Duodenal mucosa (tissue), 2 donors: ENCODE data around the gene RASSF5.

Experiments
- H3K27ac ChIP-seq: one replicate; pipeline ENCODE4 v1.7.0; 2013; ENCODE audit warnings: low read depth, low read length
- H3K27me3 ChIP-seq, 2 donors: one replicate each; pipeline ENCODE4 v1.7.0; 2013; ENCODE audit warnings: low read length in 2 of 2, control low read depth in 1 of 2; ENCODE audit not compliant: insufficient read depth in 2 of 2, control insufficient read depth in 1 of 2
- H3K36me3 ChIP-seq, 2 donors: one replicate each; pipeline ENCODE4 v1.7.0; 2013; ENCODE audit warnings: low read length in 2 of 2, control low read depth in 1 of 2; ENCODE audit not compliant: insufficient read depth in 2 of 2, control insufficient read depth in 1 of 2
- H3K4me1 ChIP-seq, 2 donors: one replicate each; pipeline ENCODE4 v1.7.0; 2013; ENCODE audit warnings: low read length in 2 of 2, control low read depth in 1 of 2; ENCODE audit not compliant: insufficient read depth in 2 of 2, control insufficient read depth in 1 of 2
- H3K4me3 ChIP-seq, 2 donors: one replicate each; pipeline ENCODE4 v1.7.0; 2013; ENCODE audit warnings: low read length in 2 of 2, low read depth in 1 of 2
- H3K9ac ChIP-seq, 2 donors: one replicate each; pipeline ENCODE4 v1.7.0; 2013; ENCODE audit warnings: low read length in 2 of 2, low read depth in 1 of 2
- H3K9me3 ChIP-seq, 2 donors: one replicate each; pipeline ENCODE4 v1.7.0; 2013; ENCODE audit warnings: low read length in 2 of 2, control low read depth in 1 of 2; ENCODE audit not compliant: control insufficient read depth in 1 of 2

The RASSF5 gene

DNA sequence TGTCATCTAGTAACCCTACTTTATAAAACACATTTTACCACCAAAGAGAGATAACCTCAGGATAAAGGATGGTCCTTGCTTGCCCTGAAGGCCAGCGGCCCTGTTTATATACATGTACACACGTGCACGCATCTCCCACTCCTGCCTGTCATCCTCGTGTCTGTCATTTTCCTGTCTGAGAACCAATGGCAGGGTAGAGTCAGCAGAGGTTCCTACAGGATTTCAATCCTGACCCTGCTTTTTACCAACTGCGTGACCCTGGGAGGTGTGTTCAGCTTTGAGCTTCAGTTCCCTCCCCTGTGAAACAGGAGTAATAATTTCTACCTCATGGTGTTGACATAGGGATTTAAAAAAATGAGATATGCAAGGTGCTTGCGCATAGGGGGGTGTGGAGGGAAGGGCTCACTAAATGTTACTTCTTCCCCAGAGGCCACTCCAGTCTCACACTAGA is 12.3 kb upstream of the RASSF5 start:
- Histone ChIP-seq H3K27ac (no peak overlapping the region), H3K4me1 (peaks cover 6 to 18% of the 10 kb centered on the region in 2 donors)

DNA sequence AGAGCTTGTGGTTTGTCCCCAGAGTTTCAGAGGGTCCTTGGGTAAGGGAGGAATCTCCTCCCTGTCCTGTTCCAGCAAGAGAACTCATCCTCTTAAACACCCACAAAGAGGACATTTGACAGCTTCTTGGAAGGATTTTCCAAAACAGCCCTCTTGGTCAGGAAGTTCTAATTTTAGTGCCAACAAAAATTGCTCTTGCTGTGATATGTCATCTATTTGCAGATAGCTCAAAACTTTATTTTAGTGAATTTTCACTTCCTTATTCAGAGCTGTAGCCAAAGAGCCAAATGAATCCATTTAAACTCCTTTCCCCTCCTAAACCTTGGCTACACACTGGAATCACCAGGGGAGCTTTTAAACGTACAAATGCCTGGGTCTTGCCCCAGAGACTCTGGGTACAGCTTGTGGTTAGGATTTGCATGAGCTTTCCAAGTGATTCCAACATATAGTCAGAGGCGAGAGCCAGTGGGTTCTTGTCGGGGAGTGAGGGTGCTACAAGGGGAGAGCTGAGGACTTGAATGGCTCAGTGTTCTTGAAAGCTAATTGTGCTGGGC is 11.8 kb upstream of the RASSF5 start:
- Histone ChIP-seq H3K27me3 (no peaks in the 10 kb centered on the region), H3K36me3 (peaks cover 14 to 36% of the 10 kb centered on the region in 2 donors), H3K27ac (no peak overlapping the region), H3K9me3 (no peaks in the 10 kb centered on the region), H3K4me1 (peaks cover 6 to 13% of the 10 kb centered on the region in 2 donors), H3K9ac (no peak overlapping the region), H3K4me3 (no peak overlapping the region)

More for the DNA sequence above, 12.3 kb upstream of the RASSF5 start:
- Histone ChIP-seq H3K27me3 (no peaks in the 10 kb centered on the region), H3K9ac (no peak overlapping the region), H3K36me3 (peaks cover 14 to 38% of the 10 kb centered on the region in 2 donors), H3K9me3 (no peaks in the 10 kb centered on the region), H3K4me3 (no peak overlapping the region)

DNA sequence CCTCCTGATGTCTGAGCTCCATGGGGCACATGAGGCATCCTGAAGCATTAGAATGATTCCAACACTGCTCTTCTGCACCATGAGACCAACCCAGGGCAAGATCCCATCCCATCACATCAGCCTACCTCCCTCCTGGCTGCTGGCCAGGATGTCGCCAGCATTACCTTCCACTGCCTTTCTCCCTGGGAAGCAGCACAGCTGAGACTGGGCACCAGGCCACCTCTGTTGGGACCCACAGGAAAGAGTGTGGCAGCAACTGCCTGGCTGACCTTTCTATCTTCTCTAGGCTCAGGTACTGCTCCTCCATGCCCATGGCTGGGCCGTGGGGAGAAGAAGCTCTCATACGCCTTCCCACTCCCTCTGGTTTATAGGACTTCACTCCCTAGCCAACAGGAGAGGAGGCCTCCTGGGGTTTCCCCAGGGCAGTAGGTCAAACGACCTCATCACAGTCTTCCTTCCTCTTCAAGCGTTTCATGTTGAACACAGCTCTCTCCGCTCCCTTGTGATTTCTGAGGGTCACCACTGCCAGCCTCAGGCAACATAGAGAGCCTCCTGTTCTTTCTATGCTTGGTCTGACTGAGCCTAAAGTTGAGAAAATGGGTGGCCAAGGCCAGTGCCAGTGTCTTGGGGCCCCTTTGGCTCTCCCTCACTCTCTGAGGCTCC is 11.1 kb upstream of the RASSF5 start:
- Histone ChIP-seq H3K4me1 (peaks cover 7 to 10% of the 10 kb centered on the region in 2 donors), H3K9me3 (no peaks in the 10 kb centered on the region), H3K27me3 (no peaks in the 10 kb centered on the region), H3K4me3 (no peak overlapping the region), H3K9ac (no peak overlapping the region), H3K36me3 (peaks cover 12 to 29% of the 10 kb centered on the region in 2 donors), H3K27ac (no peak overlapping the region)

DNA sequence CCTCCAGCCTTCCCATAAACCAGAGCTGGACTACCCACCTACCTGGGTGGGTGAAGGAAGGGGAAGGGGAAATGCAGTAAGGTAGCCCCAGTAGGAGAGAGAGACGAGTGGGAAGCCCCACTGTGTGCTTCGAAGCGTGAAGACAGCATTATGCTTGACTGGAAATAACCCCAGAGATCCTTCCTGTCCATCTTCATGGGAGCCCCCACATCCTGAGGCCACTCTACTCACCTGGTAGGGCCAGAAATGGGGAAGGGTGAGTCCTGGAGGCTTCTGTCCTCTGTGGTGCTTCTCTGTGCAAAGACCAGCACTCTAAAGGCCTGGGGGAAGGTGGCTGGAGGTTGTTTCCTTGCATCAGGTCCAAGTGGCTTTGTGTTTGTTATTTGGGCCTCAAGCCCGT is 10.0 kb upstream of the RASSF5 start:
- no peak overlapping the region for H3K4me3 ChIP-seq
- H3K9me3 ChIP-seq: no peaks in the 10 kb centered on the region
- peaks cover 7 to 11% of the 10 kb centered on the region in 2 donors for H3K4me1 ChIP-seq
- peaks cover 7 to 22% of the 10 kb centered on the region in 2 donors for H3K36me3 ChIP-seq
- no peak overlapping the region for H3K9ac ChIP-seq
- no peak overlapping the region for H3K27ac ChIP-seq
- no peaks in the 10 kb centered on the region for H3K27me3 ChIP-seq

DNA sequence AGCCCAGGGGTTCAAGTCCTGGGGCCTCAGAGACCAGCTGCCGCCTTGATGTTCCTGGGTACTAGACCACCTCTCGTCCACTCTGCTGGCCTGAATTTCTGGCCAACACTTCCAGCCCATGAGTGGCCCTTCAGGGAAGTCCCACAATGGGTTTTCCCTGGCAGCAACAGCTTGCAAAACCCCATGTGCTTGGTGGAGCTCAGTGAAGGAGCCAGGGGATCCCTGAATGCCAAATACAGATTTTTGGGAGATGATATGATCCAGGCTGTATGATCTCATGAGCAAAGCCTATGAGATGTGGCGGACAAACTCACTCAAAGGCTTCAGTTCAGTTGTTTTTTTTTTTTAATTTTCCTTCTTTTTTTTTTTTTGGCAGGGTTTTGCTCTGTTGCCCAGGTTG is 9.6 kb upstream of the RASSF5 start:
- Histone ChIP-seq H3K27me3 (no peaks in the 10 kb centered on the region), H3K27ac (no peak overlapping the region), H3K9ac (no peak overlapping the region), H3K4me1 (peaks cover 7 to 11% of the 10 kb centered on the region in 2 donors), H3K9me3 (no peaks in the 10 kb centered on the region), H3K4me3 (no peak overlapping the region), H3K36me3 (peaks cover 5 to 18% of the 10 kb centered on the region in 2 donors)

DNA sequence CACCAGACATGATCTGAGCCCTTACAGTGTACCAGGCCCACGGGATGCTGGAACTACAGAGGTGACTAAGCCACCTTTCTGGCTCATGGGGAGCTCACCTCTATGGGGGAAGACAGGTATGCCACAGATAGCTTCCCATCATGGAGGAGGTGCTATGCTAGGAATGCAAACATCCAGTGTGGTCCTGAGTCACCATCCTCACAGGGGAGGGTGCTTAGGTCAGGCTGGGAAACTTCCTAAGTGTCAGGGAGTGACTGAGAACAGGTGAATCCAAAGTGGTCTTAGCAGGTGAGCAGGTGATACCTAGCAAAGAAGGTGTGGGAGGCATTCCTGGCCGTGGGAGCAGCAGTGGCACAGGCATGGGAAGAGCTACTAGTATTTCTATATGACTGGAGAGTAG is 8.6 kb upstream of the RASSF5 start:
- Histone ChIP-seq H3K4me1 (peaks cover 7 to 16% of the 10 kb centered on the region in 2 donors), H3K27me3 (no peaks in the 10 kb centered on the region), H3K27ac (no peak overlapping the region), H3K36me3 (peaks cover 0 to 9% of the 10 kb centered on the region in 2 donors), H3K9ac (no peak overlapping the region), H3K9me3 (no peaks in the 10 kb centered on the region), H3K4me3 (no peak overlapping the region)

DNA sequence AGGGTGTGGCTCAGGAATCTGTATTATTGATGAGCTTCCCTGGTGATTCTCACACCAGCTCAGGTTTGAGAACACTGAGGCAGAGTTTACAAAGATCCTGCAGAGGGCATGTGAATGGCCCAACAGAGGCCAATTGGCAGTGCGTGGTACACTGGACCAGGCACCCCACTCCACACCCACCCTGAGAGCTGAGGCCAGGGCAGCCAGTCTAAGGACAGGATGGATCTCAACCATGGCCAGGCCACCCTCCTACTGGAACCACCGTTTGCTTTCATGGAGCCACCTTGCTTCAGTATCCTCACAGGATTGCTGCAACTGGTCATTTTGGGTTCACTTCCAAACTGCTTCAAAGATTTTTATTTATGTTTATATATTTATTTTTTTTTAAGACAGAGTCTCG is 7.3 kb upstream of the RASSF5 start:
- Histone ChIP-seq H3K27ac (no peak overlapping the region), H3K4me3 (no peak overlapping the region), H3K27me3 (no peaks in the 10 kb centered on the region), H3K36me3 (peaks cover 0 to 3% of the 10 kb centered on the region in 2 donors), H3K9ac (no peak overlapping the region), H3K4me1 (peaks cover 10 to 14% of the 10 kb centered on the region in 2 donors), H3K9me3 (no peaks in the 10 kb centered on the region)

DNA sequence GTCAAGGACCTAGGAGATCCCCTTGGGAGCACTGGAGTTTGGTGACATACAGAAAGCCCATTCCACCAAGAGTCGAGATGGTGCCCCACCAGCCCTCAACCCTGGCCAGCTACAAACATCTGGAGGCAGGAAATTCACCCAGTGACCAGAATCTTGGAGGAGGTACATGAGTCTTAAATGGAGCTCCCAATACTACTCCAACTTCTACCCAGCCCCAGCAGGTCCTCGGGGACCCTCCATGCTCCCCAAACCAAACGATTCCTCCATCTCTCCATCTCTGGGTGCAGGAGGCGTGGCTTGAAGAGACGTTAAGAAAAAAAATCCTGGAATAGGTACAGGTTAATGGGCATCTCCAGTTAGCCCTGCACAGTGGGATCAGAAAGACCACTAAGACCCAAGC is 5.5 kb upstream of the RASSF5 start:
- Histone ChIP-seq H3K36me3 (no peaks in the 10 kb centered on the region), H3K9ac (no peak overlapping the region), H3K27me3 (peaks cover 0 to 3% of the 10 kb centered on the region in 2 donors), H3K9me3 (no peaks in the 10 kb centered on the region), H3K4me1 (peaks cover 10 to 16% of the 10 kb centered on the region in 2 donors), H3K27ac (no peak overlapping the region), H3K4me3 (no peak overlapping the region)

DNA sequence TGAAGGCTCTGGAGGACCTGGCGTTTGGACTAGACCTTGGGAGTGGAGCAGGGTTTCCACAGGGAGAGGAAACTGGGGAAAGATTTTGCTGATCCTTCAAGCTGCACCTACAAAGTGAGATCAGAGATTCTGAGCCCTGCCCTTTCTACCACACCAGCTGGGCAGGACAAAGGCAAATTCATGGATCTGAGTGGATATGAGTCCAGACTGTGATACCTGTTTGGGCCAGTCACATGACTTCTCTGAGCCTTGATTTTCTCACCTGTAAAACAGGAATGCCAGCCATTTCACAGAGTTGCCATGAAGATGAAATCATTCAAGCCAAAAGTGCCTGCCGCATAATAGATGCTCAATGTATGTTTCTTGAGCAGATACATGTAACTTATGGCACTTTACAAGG is 4.9 kb upstream of the RASSF5 start:
- Histone ChIP-seq H3K27ac (no peak overlapping the region), H3K4me1 (peaks cover 10 to 19% of the 10 kb centered on the region in 2 donors)

DNA sequence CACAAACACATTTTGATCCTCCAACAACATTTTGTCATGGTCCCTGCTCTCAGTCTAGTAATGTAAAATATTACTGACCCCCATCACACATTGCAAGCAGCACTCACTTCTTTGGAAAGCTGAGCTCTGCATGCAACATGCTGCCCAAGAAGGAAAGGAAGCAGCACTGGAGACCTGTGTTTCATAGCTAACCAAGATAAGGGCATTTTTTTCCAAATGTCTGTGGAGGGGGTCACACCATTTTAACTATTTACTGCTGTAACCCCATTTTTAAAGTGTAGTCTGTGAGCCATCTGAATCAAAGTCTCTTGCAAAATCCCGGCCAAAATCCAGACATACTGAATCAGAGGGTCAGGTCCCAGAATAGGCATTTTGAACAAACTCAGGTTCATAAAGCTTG is 4.5 kb upstream of the RASSF5 start:
- H3K27ac ChIP-seq: no peak overlapping the region
- no peaks in the 10 kb centered on the region for H3K9me3 ChIP-seq
- no peak overlapping the region for H3K4me3 ChIP-seq
- H3K9ac ChIP-seq: no peak overlapping the region
- H3K36me3 ChIP-seq: no peaks in the 10 kb centered on the region
- peaks cover 10 to 20% of the 10 kb centered on the region in 2 donors for H3K4me1 ChIP-seq
- peaks cover under 1 to 3% of the 10 kb centered on the region in 2 donors for H3K27me3 ChIP-seq

More for the DNA sequence above, 4.9 kb upstream of the RASSF5 start:
- Histone ChIP-seq H3K4me3 (no peak overlapping the region), H3K27me3 (peaks cover 0 to 3% of the 10 kb centered on the region in 2 donors), H3K9me3 (no peaks in the 10 kb centered on the region), H3K36me3 (no peaks in the 10 kb centered on the region), H3K9ac (no peak overlapping the region)
